BE2C (cell line): Measurements from ENCODE around the gene RACGAP1.

Experiments
- DNase-seq: peaks from one replicate; pipeline ENCODE4 v3.0.0-alpha.2; 2020
- H3K27me3 ChIP-seq: fragments of 250-450 bp; sonication (Bioruptor Pico); 2 replicates; pipeline ENCODE4 v1.5.1; 2020; ENCODE audit warnings: mild to moderate bottlenecking
- H3K36me3 ChIP-seq: fragments of 250-450 bp; sonication (Bioruptor Pico); 2 replicates; pipeline ENCODE4 v1.5.1; 2020; ENCODE audit warnings: mild to moderate bottlenecking
- H3K4me1 ChIP-seq: fragments of 250-450 bp; sonication (Bioruptor Pico); 2 replicates; pipeline ENCODE4 v1.5.1; 2020
- H3K4me3 ChIP-seq: 2 replicates; pipeline ENCODE4 v1.5.1; 2011; ENCODE audit warnings: low read depth, low read length
- H3K9me3 ChIP-seq: fragments of 250-450 bp; sonication (Bioruptor Pico); 2 replicates; pipeline ENCODE4 v1.5.1; 2020
- CTCF ChIP-seq: IDR thresholded peaks from 2 replicates; pipeline ENCODE4 v1.5.1; 2012; ENCODE audit warnings: mild to moderate bottlenecking, low read depth, low read length

RACGAP1 gene

GRCh38 chr12:49978125-49978524 lies 47.2 kb downstream of the RACGAP1 start:
- no peaks in the 10 kb centered on the region for H3K9me3 ChIP-seq
- TF ChIP-seq CTCF, result no peak
- H3K4me3 ChIP-seq, result no peak overlapping the region

GRCh38 chr12:49976557-49976956 lies 48.7 kb downstream of the RACGAP1 start:
- Histone ChIP-seq H3K36me3 (no peaks in the 10 kb centered on the region), H3K9me3 (no peaks in the 10 kb centered on the region), H3K4me3 (no peak overlapping the region), H3K27me3 (no peaks in the 10 kb centered on the region), H3K4me1 (peaks cover 60% of the 10 kb centered on the region)
- no peak for TF ChIP-seq CTCF
- DNase-seq, result no peak

More at GRCh38 chr12:49978125-49978524, 47.2 kb downstream of the RACGAP1 start:
- Histone ChIP-seq H3K36me3 (no peaks in the 10 kb centered on the region), H3K4me1 (peaks cover 69% of the 10 kb centered on the region), H3K27me3 (no peaks in the 10 kb centered on the region)
- DNase-seq, result no peak

GRCh38 chr12:49975318-49975761 lies 50.0 kb downstream of the RACGAP1 start:
- DNase-seq, result no peak
- TF ChIP-seq CTCF, result no peak
- Histone ChIP-seq H3K36me3 (no peaks in the 10 kb centered on the region), H3K27me3 (no peaks in the 10 kb centered on the region), H3K4me3 (no peak overlapping the region), H3K4me1 (peaks cover 48% of the 10 kb centered on the region), H3K9me3 (no peaks in the 10 kb centered on the region)

- H3K36me3 ChIP-seq, result no peaks in the 10 kb centered on the region
- H3K9me3 ChIP-seq, result no peaks in the 10 kb centered on the region
- peaks cover 43% of the 10 kb centered on the region for H3K4me1 ChIP-seq
- H3K4me3 ChIP-seq, result no peak overlapping the region
- no peaks in the 10 kb centered on the region for H3K27me3 ChIP-seq
- DNase-seq, result no peak
- TF ChIP-seq CTCF, result no peak
These were observed 50.5 kb downstream of the RACGAP1 start for GRCh38 chr12:49974677-49975317.

GRCh38 chr12:49974231-49974675 lies 51.0 kb downstream of the RACGAP1 start:
- Histone ChIP-seq H3K4me3 (no peak overlapping the region), H3K27me3 (no peaks in the 10 kb centered on the region), H3K9me3 (no peaks in the 10 kb centered on the region), H3K36me3 (no peaks in the 10 kb centered on the region), H3K4me1 (peaks cover 38% of the 10 kb centered on the region)
- peak; percentile 86 for TF ChIP-seq CTCF
- DNase-seq, result peak; percentile 91

- Histone ChIP-seq H3K9me3 (no peaks in the 10 kb centered on the region), H3K27me3 (no peaks in the 10 kb centered on the region), H3K4me3 (no peak overlapping the region), H3K36me3 (no peaks in the 10 kb centered on the region), H3K4me1 (peaks cover 34% of the 10 kb centered on the region)
- no peak for DNase-seq
- no peak for TF ChIP-seq CTCF
These were observed 51.9 kb downstream of the RACGAP1 start for GRCh38 chr12:49973361-49973830.
